DND-41 (cell line): Measurements from ENCODE around the gene MEGF11.

Experiments used
- ATAC-seq: fragments of 200-7000 bp; cut with Tn5 transposase; 3 replicates; pipeline ENCODE4 v1.9.1; 2021; ENCODE audit warnings: low read depth; ENCODE audit not compliant: insufficient read depth
- DNase-seq: peaks from one replicate; pipeline ENCODE4 v3.0.0-alpha.2; 2020
- H2AFZ ChIP-seq: 2 replicates; pipeline ENCODE4 v1.6.0; 2012; ENCODE audit warnings: low read depth, low read length
- H3K27ac ChIP-seq: 2 replicates; pipeline ENCODE4 v1.5.1; 2012; ENCODE audit warnings: low read length, inconsistent platforms
- H3K27me3 ChIP-seq: fragments of 200-600 bp; sonication (generic); 2 replicates; pipeline ENCODE4 v1.6.0; 2012; ENCODE audit warnings: low read length, mild to moderate bottlenecking, inconsistent platforms; ENCODE audit not compliant: insufficient read depth, poor library complexity
- H3K36me3 ChIP-seq: 2 replicates; pipeline ENCODE4 v1.5.1; 2012; ENCODE audit warnings: low read length, inconsistent platforms; ENCODE audit not compliant: insufficient read depth
- H3K4me1 ChIP-seq: 2 replicates; pipeline ENCODE4 v1.5.1; 2012; ENCODE audit warnings: mild to moderate bottlenecking, low read length; ENCODE audit not compliant: insufficient read depth
- H3K4me2 ChIP-seq: 2 replicates; pipeline ENCODE4 v1.6.0; 2012; ENCODE audit warnings: mild to moderate bottlenecking, moderate library complexity, low read length, inconsistent platforms; ENCODE audit not compliant: insufficient read depth
- H3K4me3 ChIP-seq, 2 experiments: fragments of 200-600 bp in 1 of 2; shearing (Covaris generic) in 1 of 2; 2 replicates each; pipeline ENCODE4 v1.5.1; 2012 to 2016; ENCODE audit warnings: inconsistent platforms in 2 of 2, low read length in 2 of 2, mild to moderate bottlenecking in 2 of 2, low read depth in 1 of 2, moderate library complexity in 1 of 2
- H3K79me2 ChIP-seq: 2 replicates; pipeline ENCODE4 v1.6.0; 2012; ENCODE audit warnings: low read length, inconsistent platforms; ENCODE audit not compliant: insufficient read depth
- H3K9ac ChIP-seq: 2 replicates; pipeline ENCODE4 v1.6.0; 2012; ENCODE audit warnings: low read depth, mild to moderate bottlenecking, inconsistent platforms, low read length, moderate library complexity
- H3K9me3 ChIP-seq: 2 replicates; pipeline ENCODE4 v1.5.1; 2012; ENCODE audit warnings: low read length, moderate library complexity, mild to moderate bottlenecking, inconsistent platforms; ENCODE audit not compliant: insufficient read depth, severe bottlenecking
- H4K20me1 ChIP-seq: 2 replicates; pipeline ENCODE4 v1.6.0; 2012; ENCODE audit warnings: low read length; ENCODE audit not compliant: insufficient read depth
- CTCF ChIP-seq: IDR thresholded peaks from 2 replicates; pipeline ENCODE4 v1.5.1; 2012; ENCODE audit warnings: borderline replicate concordance, low read length, moderate library complexity, mild to moderate bottlenecking; ENCODE audit not compliant: poor library complexity, severe bottlenecking; ENCODE audit errors: extremely low read depth
- EZH2 ChIP-seq: IDR thresholded peaks from 3 replicates; pipeline ENCODE4 v1.6.1; 2012; ENCODE audit warnings: borderline replicate concordance, low read depth, mild to moderate bottlenecking, moderate library complexity, low read length, inconsistent platforms; ENCODE audit not compliant: severe bottlenecking

Gene MEGF11

GRCh38 chr15:66155065-66155464, 98.5 kb downstream of the MEGF11 start:
- Histone ChIP-seq H3K27ac (no peak overlapping the region), H3K9ac (no peak overlapping the region), H3K4me2 (no peak overlapping the region), H3K36me3 (no peaks in the 10 kb centered on the region), H4K20me1 (no peaks in the 10 kb centered on the region; the same call in 1 of the 2 replicates), H2AFZ (no peak overlapping the region), H3K9me3 (no peaks in the 10 kb centered on the region), H3K4me3 (no peak overlapping the region), H3K27me3 (peaks cover 2% of the 10 kb centered on the region), H3K79me2 (no peaks in the 10 kb centered on the region), H3K4me1 (no peaks in the 10 kb centered on the region)
- ATAC-seq = no peak
- no peak for TF ChIP-seq EZH2
- TF ChIP-seq CTCF = no peak
- no peak for DNase-seq

- ATAC-seq (no peak), DNase-seq (no peak)
- H3K4me2 ChIP-seq = no peak overlapping the region
These were observed 99.0 kb downstream of the MEGF11 start for GRCh38 chr15:66154581-66154980.

GRCh38 chr15:66153549-66154415, 99.8 kb downstream of the MEGF11 start:
- ATAC-seq (no peak), DNase-seq (no peak)
- H3K27me3 ChIP-seq = peaks cover 2% of the 10 kb centered on the region
- no peak overlapping the region for H3K4me3 ChIP-seq
- no peaks in the 10 kb centered on the region; the same call in 1 of the 2 replicates for H4K20me1 ChIP-seq
- TF ChIP-seq CTCF = no peak
- no peak for TF ChIP-seq EZH2
- no peaks in the 10 kb centered on the region for H3K9me3 ChIP-seq
- no peaks in the 10 kb centered on the region for H3K4me1 ChIP-seq
- H3K79me2 ChIP-seq = no peaks in the 10 kb centered on the region
- H3K36me3 ChIP-seq = no peaks in the 10 kb centered on the region
- no peak overlapping the region for H2AFZ ChIP-seq
- no peak overlapping the region for H3K4me2 ChIP-seq
- H3K27ac ChIP-seq = no peak overlapping the region
- no peak overlapping the region for H3K9ac ChIP-seq

More at GRCh38 chr15:66154581-66154980, 99.0 kb downstream of the MEGF11 start:
- Histone ChIP-seq H3K27me3 (peaks cover 2% of the 10 kb centered on the region), H3K79me2 (no peaks in the 10 kb centered on the region), H3K9me3 (no peaks in the 10 kb centered on the region), H3K27ac (no peak overlapping the region), H3K4me3 (no peak overlapping the region), H4K20me1 (no peaks in the 10 kb centered on the region; the same call in 1 of the 2 replicates), H3K9ac (no peak overlapping the region), H3K4me1 (no peaks in the 10 kb centered on the region), H3K36me3 (no peaks in the 10 kb centered on the region), H2AFZ (no peak overlapping the region)
- no peak for TF ChIP-seq CTCF
- TF ChIP-seq EZH2 = no peak
